GM12878 (cell line): Measurements from ENCODE around the gene NDUFAB1. TPM values are rescaled to one million over a fixed set of nuclear protein-coding genes. Genes with fewer than 3 reads are reported as not detected.
A peak's percentile ranks its signal among the peaks of the same experiment; 100 is the strongest.

Experiments used
- ATAC-seq: fragments of 200-7000 bp; cut with Tn5 transposase; 3 replicates; pipeline ENCODE4 v1.9.1; 2020; ENCODE audit warnings: mild to moderate bottlenecking, moderate library complexity
- BruUV-seq: library from RNA; stranded (reverse); fragments of 400-500 nt; replicated peaks from 2 replicates; lab custom pipeline; 2021; lab: Mats Ljungman, UMichigan
- CTCF ChIA-PET: fragments of 300-600 bp; sonication (Branson Sonifier 250); formaldehyde crosslinking; extraction: SDS; loops from one replicate; lab custom pipeline; 2021; ENCODE audit warnings: inconsistent platforms; lab: Yijun Ruan, JAX
- POLR2A ChIA-PET: fragments of 350-600 bp; formaldehyde crosslinking; extraction: SDS; loops from one replicate; lab custom pipeline; 2021; ENCODE audit warnings: inconsistent platforms; lab: Charles Lee
- RAD21 ChIA-PET: fragments of 300-600 bp; sonication (Branson Sonifier 250); formaldehyde crosslinking; loops from one replicate; lab custom pipeline; 2023; ENCODE audit warnings: antibody characterized with exemption; ENCODE audit not compliant: unreplicated experiment; lab: Charles Lee
- SMC1A ChIA-PET: fragments of 300-600 bp; sonication (Branson Sonifier 250); formaldehyde crosslinking; loops from one replicate; lab custom pipeline; 2023; ENCODE audit not compliant: unreplicated experiment, uncharacterized antibody; lab: Charles Lee
- DNase-seq: peaks from one replicate; pipeline ENCODE4 v3.0.0-alpha.2; 2011; ENCODE audit warnings: low read depth, low spot score
- FAIRE-seq: peaks from 3 replicates; lab custom pipeline; 2011; peaks lifted over from hg19 to GRCh38; lab: Jason Lieb, UNC
- H2AFZ ChIP-seq: 2 replicates; pipeline ENCODE4 v1.6.0; 2011; ENCODE audit warnings: low read depth, low read length, control low read depth; ENCODE audit not compliant: control insufficient read depth
- H3K27ac ChIP-seq: 2 replicates; pipeline ENCODE4 v1.5.1; 2011; ENCODE audit warnings: control low read depth; ENCODE audit not compliant: control insufficient read depth, insufficient read depth
- H3K27me3 ChIP-seq, 2 experiments: replicated peaks in 1 of 2; 2 replicates each; pipeline versions ENCODE4 v1.6.0 to v1.6.1; 2011; ENCODE audit warnings: low read length in 1 of 2; ENCODE audit not compliant: control insufficient read depth in 2 of 2, insufficient read depth in 2 of 2
- H3K36me3 ChIP-seq, 2 experiments: 2 replicates each; pipeline ENCODE4 v1.5.1; 2011; ENCODE audit warnings: low read length in 1 of 2; ENCODE audit not compliant: control insufficient read depth in 2 of 2, insufficient read depth in 2 of 2
- H3K4me1 ChIP-seq: 2 replicates; pipeline ENCODE4 v1.6.1; 2011; ENCODE audit warnings: mild to moderate bottlenecking, low read length, moderate library complexity, mixed read lengths; ENCODE audit not compliant: control insufficient read depth, insufficient read depth
- H3K4me2 ChIP-seq: 2 replicates; pipeline ENCODE4 v1.6.0; 2011; ENCODE audit warnings: control low read depth; ENCODE audit not compliant: control insufficient read depth, insufficient read depth
- H3K4me3 ChIP-seq: fragments of 200-600 bp; sonication (generic); 2 replicates; pipeline ENCODE4 v1.5.1; 2016
- H3K79me2 ChIP-seq: 2 replicates; pipeline ENCODE4 v1.6.0; 2011; ENCODE audit warnings: low read length; ENCODE audit not compliant: control insufficient read depth, insufficient read depth
- H3K9ac ChIP-seq: 2 replicates; pipeline ENCODE4 v1.8.0; 2011; ENCODE audit warnings: low read length, control low read depth, mixed read lengths; ENCODE audit not compliant: control insufficient read depth, insufficient read depth
- H3K9me3 ChIP-seq: replicated peaks from 3 replicates; pipeline ENCODE4 v1.5.1; 2011; ENCODE audit warnings: mild to moderate bottlenecking, low read length; ENCODE audit not compliant: control insufficient read depth, insufficient read depth
- H4K20me1 ChIP-seq: 2 replicates; pipeline ENCODE4 v1.6.0; 2011; ENCODE audit not compliant: control insufficient read depth, insufficient read depth
- ATF7 ChIP-seq: fragments of 450-650 bp; IDR thresholded peaks from 2 replicates; pipeline ENCODE4 v1.6.1; 2016; ENCODE audit warnings: low read depth, mild to moderate bottlenecking
- CBFB ChIP-seq: IDR thresholded peaks from 2 replicates; pipeline ENCODE4 v1.6.1; 2016; ENCODE audit warnings: antibody characterized with exemption, low read depth
- EZH2 ChIP-seq: IDR thresholded peaks from 2 replicates; pipeline ENCODE4 v1.6.1; 2012; ENCODE audit warnings: low read depth, mild to moderate bottlenecking, control low read depth, inconsistent platforms, low read length, borderline replicate concordance; ENCODE audit not compliant: control insufficient read depth
- FOXK2 ChIP-seq: fragments of 450-650 bp; IDR thresholded peaks from 2 replicates; pipeline ENCODE4 v1.6.1; 2017; ENCODE audit warnings: mild to moderate bottlenecking, moderate library complexity
- HDAC6 ChIP-seq: fragments of 200-600 bp; sonication (generic); IDR thresholded peaks from one replicate; pipeline ENCODE4 v1.8.0; 2017; ENCODE audit warnings: antibody characterized with exemption; ENCODE audit not compliant: unreplicated experiment
- JUNB ChIP-seq: IDR thresholded peaks from 2 replicates; pipeline ENCODE4 v1.6.1; 2016; ENCODE audit warnings: antibody characterized with exemption, mild to moderate bottlenecking
- MXI1 ChIP-seq: fragments of 150-350 bp; IDR thresholded peaks from 2 replicates; pipeline ENCODE4 v1.6.1; 2011; ENCODE audit warnings: low read depth, mild to moderate bottlenecking, inconsistent platforms, low read length, improper control_type of control experiment
- TAF1 ChIP-seq: IDR thresholded peaks from 2 replicates; pipeline ENCODE4 v1.6.1; 2011; ENCODE audit warnings: mild to moderate bottlenecking, low read depth, low read length, borderline replicate concordance
- WGBS: methylation state at CpG from one replicate; pipeline ENCODE4 v1.1.6; 2016; ENCODE audit warnings: low lambda C conversion rate; ENCODE audit not compliant: insufficient replicate concordance, insufficient coverage; ENCODE audit errors: missing lambda C conversion rate; 5-methylcytosine and 5-hydroxymethylcytosine counted together
- in situ Hi-C: fragments of 300-500 bp; cut with MboI; formaldehyde crosslinking; loops from 9 replicates; pipeline ENCODE4 v1.14.3; 2018; ENCODE audit warnings: mixed read lengths
- intact Hi-C: fragments of 100-400 bp; cut with micrococcal nuclease; formaldehyde crosslinking; loops from one replicate; pipeline ENCODE4 v1.14.2; 2022; ENCODE audit not compliant: unreplicated experiment
- polyA plus RNA-seq, 11 experiments: library from polyadenylated mRNA; depleted of rRNA in 4 of 11; unstranded in 6 of 11; stranded (reverse) in 5 of 11; fragments of >200 nt; fragmentation: Nextera tagmentation in 4 of 11; fragmentation: Illumina TruSeq in 1 of 11; extraction: Ambion mirVana in 4 of 11; extraction: Trizol in 1 of 11; gene quantifications; 1 replicate in 1 of 11; 2 replicates in 10 of 11; pipeline versions ENCODE4 v1.2.1 to v1.2.3, GENCODE V29; 2011 to 2016; ENCODE audit warnings: inconsistent platforms in 2 of 11, missing spikeins in 2 of 11, low read depth in 1 of 11
- total RNA-seq, 4 experiments: library from RNA; depleted of rRNA in 3 of 4; stranded (reverse); fragments of >200 nt in 3 of 4; fragmentation: Illumina TruSeq in 1 of 4; extraction: Trizol in 1 of 4; gene quantifications; 2 replicates each; pipeline versions ENCODE4 v1.2.1 to v1.2.3, GENCODE V29; 2013 to 2021

Gene NDUFAB1
- total and polyA plus RNA-seq, 10 of the 15 experiments (the other 5 are each of a cell fraction or from before 2014, with no cell fraction given), result 79.9 to 584 (median 231) TPM

DNA sequence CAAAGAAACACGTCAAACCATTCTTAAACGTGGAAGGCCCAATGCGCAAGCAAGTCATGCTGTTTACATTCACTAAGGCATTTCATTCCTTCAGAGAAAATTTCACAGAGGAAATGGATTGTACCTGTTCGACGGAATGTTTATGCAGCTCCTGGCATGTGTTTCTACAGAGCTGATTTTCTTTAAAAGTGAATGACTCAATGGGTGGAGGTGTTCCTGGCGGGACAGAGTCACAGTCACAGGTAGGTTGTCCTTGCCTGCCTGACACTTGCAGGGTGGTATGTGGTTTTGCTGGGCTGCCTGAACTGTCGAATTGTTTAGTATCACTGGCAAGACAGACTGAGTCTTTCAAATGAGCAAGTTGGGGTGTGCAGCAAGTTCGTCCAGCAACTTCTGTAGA lies 33.4 kb upstream of the NDUFAB1 start:
- Histone ChIP-seq H3K36me3 (peaks cover 6 to 8% of the 10 kb centered on the region in 2 experiments; a peak in 3 of 4 replicates), H3K4me3 (no peak overlapping the region), H3K9ac (no peak overlapping the region), H3K9me3 (no peaks in the 10 kb centered on the region), H3K79me2 (peaks cover 4% of the 10 kb centered on the region; the same call in 1 of the 2 replicates), H2AFZ (no peak overlapping the region), H3K27me3 (no peaks in the 10 kb centered on the region), H3K4me1 (no peaks in the 10 kb centered on the region; the same call in 1 of the 2 replicates), H3K4me2 (no peak overlapping the region), H4K20me1 (no peaks in the 10 kb centered on the region), H3K27ac (no peak overlapping the region)
- WGBS, result 90% methylated on average over 8 of the region's 8 CpGs
- ChIA-PET RAD21 (interaction anchor here (0.8 kb wide), 1 partner anchor 11 kb away, joined by 3 read pairs; the partner anchor contains the start of gene PALB2), CTCF (no interaction called here), SMC1A (no interaction called here), POLR2A (interaction anchor here (1.3 kb wide), 1 partner anchor 9 kb away, joined by 3 read pairs; no protein-coding TSS in a partner anchor)
- intact Hi-C loops, result no loop called here
- TF ChIP-seq FOXK2 (peak; percentile 29; the same call in 1 of the 2 replicates), CBFB (no peak), MXI1 (no peak), HDAC6 (no peak), EZH2 (no peak), TAF1 (no peak)
- FAIRE-seq (no peak), DNase-seq (no peak), ATAC-seq (no peak)
- BruUV-seq, result no TSS peak
- in situ Hi-C loops, result no loop called here

DNA sequence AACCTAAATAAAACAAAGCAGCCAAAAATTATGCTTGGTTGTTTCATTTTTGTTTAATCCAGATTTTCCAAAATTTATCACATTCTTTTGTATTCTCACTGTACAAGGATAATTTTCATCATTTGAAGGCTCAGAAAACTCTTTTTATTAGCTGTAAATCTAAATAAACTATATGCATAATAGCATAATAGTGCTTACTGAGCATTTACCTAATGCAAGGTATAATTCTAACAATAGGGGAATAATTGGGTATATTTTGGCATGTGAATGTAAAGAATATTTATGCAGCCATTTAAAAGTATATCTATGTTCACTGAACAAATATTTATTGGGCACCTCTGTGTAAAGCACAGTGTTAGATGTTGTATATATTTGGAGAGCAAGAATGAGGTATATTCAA lies 28.0 kb upstream of the NDUFAB1 start:
- peaks cover 4 to 16% of the 10 kb centered on the region in 2 experiments for H3K36me3 ChIP-seq
- no peak overlapping the region for H3K4me2 ChIP-seq

More for the DNA sequence above, 28.0 kb upstream of the NDUFAB1 start:
- H3K27ac ChIP-seq, result no peak overlapping the region
- no TSS peak for BruUV-seq
- ATAC-seq, result no peak
- ChIA-PET POLR2A (no interaction called here), CTCF (no interaction called here), RAD21 (no interaction called here), SMC1A (interaction anchor here (1.2 kb wide), 1 partner anchor 16 kb away, joined by 3 read pairs; no protein-coding TSS in a partner anchor)
- H3K27me3 ChIP-seq, result no peaks in the 10 kb centered on the region
- no peaks in the 10 kb centered on the region for H3K9me3 ChIP-seq
- no peaks in the 10 kb centered on the region for H4K20me1 ChIP-seq
- no peak for DNase-seq
- no peak overlapping the region for H2AFZ ChIP-seq
- no peak overlapping the region for H3K9ac ChIP-seq
- no peak for FAIRE-seq
- no peaks in the 10 kb centered on the region for H3K79me2 ChIP-seq
- no peaks in the 10 kb centered on the region for H3K4me1 ChIP-seq
- intact Hi-C loops, result no loop called here
- TF ChIP-seq JUNB, result no peak
- TF ChIP-seq ATF7, result no peak
- in situ Hi-C loops, result no loop called here
- no peak overlapping the region for H3K4me3 ChIP-seq
